T-helper 9 cell (primary cell): ENCODE results near the gene TBC1D21.

Experiments
- DNase-seq: peaks from one replicate; pipeline ENCODE4 v3.0.0-alpha.2; 2020

TBC1D21 gene

DNA sequence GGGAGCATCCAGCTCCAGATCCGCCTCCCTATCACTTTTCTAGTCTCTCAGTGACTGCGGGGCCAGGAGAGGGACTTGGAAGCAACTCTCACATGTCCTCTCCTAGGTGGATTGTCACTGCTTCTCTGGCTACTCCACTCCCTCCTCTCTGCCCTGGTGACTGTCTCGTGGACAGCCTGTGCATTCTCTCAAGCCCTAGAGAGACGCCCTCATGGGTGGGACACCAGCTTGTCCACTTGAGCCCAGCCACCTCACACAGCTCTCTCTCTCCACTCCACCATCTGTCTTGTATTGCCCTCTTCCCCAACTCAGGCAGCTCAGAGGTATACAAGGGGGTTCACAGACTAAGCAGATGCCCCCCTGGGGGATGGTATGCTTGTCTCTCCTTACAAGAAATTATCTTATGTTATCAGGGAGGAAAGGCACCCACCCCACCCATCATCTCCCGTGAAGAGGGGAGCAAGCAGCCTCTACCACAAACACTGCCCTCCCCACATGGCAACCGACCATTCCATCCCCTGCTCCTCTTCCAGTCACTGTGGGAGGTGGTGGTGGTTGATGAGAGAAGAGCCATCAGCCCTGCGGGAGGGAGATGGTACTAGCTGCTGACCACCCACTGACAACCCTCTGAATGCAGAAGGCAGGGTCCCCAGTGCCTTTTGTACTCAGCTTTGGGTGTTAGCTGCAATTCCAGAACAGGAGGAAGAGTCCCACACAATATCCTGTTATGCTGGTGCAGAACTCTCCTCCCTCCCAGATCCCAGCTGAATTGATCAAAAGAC lies 37.3 kb downstream of the TBC1D21 start:
- no peak for DNase-seq

DNA sequence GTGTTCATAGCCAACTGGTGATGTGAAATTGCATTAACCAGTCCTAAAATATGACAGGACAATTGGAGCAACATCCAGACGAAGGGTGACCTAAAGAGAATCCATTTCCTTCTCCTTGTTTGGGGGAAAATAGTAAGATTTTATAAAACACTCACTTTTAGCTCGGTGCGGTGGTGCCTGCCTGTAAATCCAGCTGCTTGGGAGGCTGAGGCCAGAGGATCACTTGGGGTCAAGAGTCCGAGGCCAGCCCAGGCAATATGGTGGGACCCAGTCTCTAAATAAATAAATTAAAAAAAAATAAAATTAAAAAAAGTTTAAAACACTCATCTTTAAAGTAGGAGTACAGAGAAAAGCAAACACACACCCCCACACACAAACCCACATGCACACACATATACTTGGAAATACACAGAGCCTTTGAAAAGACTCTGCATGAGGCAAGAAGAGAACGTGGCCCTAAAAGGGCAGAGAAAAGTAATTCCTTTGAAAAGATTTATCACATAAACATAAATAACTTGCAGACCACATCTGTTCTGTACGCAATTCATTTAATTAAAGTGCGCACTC lies 38.7 kb downstream of the TBC1D21 start:
- no peak for DNase-seq

DNA sequence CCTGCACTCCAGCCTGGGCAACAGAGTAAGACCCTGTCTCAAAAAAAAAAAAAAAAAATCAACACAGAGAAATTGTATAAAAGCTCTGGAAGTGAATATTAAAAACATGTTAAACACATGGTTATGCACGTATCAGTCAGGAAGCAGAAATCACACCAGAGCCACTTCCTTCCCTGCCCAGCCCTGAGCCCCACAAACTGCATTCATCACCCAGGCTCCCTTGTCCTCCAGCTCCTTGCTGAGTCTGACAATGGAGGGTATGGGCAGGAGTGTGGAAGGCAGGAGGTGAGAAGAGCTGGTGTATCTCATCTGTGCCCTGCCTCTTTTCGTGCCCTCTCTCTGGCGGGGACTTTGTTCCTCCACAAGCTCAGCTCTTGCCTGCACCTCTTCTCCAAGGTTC lies 40.8 kb downstream of the TBC1D21 start:
- DNase-seq = no peak

DNA sequence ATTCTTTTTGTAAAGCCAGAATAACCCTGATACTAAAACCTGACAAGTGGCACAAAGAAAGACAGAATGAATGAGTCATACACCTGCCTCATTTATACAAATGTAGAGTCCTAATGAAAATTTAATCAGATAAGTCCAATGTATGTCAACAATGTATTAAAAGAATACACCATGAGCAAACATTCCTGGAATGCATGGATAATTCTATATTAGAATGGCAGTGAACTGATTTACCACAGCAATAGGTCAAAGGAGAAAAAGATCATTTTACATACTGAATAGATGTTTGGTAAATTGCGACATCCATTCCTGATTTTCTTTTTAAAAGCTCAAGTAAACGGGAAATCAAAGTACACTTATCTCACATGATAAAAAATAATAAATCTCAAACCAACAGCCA lies 41.7 kb downstream of the TBC1D21 start:
- DNase-seq = no peak

DNA sequence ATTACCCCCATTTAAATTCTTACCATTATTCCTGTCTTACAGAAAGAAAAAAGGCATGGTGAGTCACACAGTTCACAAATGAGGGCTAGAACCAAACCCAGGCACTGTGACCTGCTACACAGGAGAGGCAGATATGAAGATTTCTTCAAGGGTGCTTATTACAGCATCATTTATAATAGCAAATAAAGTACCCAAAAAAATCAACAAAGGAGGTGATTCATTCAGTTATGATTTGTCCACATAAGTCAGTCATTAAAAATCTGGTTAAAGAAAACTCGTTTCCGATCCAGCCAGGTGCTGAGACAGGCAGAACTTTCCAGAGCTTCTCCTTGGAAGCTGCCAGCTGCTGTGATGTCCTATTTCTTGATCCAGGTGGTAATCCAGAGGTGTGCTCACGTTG lies 45.4 kb downstream of the TBC1D21 start:
- no peak for DNase-seq

DNA sequence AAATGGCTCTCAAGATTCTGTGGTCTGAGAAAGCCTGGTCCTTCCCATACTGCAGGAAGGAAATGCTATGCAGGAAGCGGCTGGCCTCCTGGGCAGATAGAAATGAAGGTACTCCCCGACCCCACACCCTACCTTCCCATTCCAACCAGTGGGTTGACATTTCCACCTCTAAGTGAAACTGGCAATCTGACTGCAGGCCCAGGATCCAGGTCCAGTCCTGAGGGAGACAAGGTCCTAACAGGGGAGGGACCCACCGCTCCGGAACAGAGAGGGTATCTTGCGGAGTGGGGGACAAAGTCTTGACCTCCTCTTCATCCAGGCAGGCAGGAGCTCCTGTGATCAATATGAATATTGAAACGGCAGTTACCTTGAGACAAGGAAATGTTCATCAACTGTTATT lies 46.3 kb downstream of the TBC1D21 start:
- DNase-seq = no peak

DNA sequence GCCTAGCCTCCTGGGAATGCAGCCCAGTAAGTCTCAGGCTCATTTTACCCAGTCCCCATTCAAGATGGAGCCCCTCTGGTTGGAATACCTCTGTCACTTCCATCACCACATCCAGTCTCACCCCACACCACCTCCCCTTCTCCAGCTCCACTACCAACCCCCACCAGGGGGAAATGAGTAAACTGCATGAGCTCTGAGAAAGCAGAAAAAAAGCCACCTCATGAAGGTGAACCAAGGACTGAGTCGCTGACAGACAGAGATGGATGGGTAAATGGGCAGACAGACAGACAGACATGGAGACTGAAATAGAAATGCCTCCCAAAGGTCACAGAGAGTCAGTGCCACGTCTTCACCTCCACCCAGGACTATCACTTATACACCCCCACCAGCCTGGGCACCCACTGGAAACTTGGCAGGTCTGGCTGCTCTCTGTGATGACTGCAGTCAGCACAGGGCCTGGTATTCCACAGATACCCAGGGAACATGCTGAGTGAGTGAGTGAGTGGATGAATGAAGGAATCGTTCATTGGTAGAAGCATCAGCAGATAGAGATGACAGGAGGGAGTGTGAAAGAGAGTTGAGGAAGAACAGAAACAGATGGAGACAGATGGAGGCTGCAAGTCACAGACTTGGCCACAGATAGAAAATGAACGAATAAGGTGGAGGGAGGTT lies 48.0 kb downstream of the TBC1D21 start:
- DNase-seq = no peak

DNA sequence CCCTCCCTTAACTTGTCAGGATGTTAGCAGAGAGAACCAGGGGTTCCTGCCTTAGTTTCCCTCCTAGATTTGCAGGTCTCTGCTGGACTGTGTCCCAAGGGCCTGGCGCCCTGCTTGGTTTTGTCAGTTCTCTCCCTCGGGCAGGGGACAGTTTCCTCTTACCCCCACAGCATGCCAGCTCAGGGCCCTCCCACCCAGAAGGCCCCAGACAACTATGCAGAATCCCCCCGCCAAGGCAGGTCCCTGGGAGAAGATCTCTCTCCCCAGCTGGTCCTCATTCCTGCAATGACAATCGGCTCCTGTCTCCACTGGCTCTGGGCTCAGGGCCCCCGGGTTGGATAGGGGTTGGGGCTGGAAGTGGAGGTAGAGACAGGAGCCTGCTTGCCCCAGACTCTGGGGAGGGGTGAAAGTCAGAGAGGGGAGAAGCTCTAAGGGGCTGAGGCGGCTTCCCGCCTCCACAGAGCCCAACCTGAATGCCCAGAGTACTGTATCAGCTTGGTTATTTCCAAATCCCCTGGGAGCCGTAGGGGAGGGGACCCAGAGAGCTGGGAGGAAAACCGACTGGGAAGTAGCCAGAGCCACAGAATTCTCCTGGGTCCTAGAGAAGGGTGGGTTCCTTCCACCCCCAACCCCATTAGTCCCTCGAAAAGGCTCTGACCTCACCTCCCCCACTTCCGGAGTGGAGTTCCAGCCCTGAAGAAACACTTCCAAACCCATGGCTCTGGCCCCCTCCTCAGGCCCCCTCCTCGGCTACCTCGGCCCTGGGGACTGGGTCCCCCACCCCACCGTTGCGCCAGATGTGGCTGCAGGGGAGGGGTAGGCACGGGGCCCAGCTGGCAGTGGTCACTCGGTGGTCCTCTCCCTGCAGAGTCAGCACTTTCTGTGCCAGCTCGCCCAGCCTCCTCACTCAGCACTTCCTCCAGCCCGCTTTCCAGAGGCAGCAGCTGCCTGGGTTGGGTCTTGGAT lies 49.1 kb downstream of the TBC1D21 start:
- no peak for DNase-seq

DNA sequence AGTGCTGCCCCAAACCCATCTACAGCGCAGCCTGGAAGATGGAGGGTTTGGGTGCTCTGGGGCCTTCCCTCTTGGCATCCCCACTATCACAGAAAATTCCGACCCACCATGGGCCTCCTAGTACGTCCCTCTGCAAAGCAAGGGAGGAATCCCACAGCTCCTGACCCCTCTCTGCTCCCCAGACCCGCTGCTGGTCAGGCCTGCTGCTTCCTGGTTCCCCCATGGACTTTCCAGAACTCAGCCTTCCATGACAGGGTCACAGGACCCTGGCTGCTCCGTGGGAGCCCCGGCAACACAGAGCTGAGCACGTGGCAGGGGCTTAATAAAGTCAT lies 49.8 kb downstream of the TBC1D21 start:
- DNase-seq = no peak

DNA sequence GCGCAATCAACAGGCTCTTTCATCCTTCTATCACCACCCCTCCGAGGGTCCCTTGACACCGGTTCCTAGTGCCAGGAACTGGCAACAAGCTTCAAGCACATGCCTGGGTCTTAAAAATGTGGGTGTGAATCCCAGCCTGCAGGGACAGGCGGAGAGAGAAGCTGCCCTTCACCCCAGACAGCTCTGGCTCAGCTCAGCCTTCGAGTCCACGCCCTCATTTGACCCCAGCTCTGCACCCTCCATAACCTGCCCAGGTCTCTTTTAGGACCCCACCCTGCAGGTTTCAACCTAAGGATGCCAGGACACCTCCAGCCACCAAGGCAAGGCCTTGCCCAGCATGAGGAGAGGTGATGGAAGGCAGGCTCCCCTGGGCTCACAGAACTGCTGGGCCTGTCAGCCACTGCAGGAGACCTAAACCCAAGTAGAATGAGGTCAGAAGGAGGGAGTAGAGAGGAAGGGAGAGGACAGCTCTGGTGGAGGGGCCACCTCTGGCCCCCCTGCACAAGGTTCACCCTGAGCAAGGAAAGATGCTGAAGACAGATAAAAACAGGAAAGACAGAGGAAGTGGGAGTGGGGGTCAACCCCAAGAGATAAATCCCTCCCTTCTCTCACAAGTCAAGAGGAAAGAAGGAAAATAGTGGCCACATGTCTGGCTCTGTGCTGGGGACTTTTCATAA lies 50.3 kb downstream of the TBC1D21 start:
- DNase-seq = no peak

DNA sequence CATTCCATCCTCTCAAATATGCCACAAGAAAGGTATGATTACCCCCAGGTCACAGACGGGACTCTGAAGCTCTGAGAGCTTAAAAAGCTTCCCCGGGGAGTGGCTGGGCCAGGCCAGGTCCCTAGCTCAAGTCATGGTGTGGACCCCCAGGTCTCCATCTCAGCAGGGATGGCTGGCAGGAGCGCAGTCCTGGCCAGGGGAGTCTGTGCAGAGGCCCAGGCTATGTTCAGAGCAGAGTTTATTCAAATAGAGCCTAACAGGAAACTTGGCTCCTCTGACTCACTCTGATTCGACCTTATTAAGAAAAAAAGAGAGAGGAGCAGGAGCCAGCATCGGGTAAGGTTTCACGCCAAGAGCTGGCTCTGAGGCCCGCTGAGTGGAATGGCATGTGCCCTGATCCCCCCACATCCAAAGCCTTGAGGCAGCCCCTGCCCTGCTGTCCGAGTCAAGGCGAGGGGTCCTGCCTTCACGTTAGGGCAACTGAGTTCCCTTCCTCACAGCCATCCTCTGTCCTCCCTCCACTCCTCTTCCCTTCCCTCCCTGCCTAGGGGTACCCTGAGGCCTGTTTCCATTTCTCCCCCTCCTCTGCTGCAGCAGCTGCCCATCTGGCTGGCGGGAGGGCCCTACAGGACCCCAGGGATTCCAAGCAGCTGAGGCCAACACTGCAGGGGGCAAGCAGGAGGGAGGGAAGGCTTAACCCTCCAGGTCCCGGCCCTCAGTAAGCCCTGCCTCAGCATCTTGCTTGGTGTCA lies 51.0 kb downstream of the TBC1D21 start:
- DNase-seq = no peak

DNA sequence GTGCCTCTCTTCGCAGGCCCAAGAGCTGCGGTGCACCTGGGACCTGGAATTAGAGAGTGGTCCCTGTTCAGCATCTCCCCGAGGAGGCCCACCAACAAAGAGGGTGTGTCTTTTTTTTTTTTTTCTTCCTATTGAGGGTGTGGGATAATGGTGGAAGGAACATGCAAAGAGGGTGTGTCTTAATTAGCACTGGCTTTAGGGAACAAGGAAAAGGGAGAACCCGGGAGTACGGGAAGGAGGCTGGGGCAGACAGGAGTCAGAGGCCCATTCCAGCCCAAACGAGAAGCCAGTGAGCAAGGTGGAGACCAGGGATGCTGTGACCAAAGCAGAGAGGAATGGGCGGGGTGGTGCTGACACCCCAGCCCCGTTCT lies 52.5 kb downstream of the TBC1D21 start:
- no peak for DNase-seq

DNA sequence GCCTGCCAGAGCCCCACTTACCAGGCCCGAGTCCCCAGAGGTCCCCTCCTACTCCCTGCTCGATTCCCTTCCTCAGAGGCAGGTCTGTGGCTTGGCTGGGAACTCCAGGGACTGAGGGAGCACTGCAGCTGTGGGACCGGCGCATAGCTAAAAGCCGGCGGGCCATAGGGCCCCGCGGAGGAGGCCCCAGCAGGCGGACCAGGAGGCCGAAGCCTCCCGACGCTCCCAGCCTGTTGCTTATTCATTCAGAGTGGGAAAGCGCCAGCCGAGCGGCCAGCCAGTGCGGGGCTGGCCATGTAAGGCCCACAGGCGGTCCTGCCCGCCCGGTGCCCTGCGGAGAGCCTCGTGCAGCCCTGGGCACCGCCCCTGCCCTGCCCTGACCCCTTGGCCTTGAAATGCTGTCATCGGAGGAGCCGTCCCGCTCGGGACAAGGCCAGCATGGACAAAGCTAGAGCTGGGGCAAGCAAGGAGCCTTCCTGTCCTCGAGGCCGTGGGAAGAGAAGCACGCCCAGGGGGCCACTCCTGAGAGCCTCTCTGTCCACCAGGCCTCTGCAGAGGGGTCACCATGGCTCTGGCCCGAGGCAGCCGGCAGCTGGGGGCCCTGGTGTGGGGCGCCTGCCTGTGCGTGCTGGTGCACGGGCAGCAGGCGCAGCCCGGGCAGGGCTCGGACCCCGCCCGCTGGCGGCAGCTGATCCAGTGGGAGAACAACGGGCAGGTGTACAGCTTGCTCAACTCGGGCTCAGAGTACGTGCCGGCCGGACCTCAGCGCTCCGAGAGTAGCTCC lies 53.0 kb downstream of the TBC1D21 start, which contains the start of gene LOXL1:
LOXL1 (plus strand) TSS at position 244 of the 784 bp plus-strand sequence; CDS start at position 566, 322 bp downstream.
- DNase-seq = no peak

DNA sequence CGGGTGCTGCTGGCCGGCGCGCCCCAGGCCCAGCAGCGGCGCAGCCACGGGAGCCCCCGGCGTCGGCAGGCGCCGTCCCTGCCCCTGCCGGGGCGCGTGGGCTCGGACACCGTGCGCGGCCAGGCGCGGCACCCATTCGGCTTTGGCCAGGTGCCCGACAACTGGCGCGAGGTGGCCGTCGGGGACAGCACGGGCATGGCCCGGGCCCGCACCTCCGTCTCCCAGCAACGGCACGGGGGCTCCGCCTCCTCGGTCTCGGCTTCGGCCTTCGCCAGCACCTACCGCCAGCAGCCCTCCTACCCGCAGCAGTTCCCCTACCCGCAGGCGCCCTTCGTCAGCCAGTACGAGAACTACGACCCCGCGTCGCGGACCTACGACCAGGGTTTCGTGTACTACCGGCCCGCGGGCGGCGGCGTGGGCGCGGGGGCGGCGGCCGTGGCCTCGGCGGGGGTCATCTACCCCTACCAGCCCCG lies 53.7 kb downstream of the TBC1D21 start:
- DNase-seq = peak; percentile 38

DNA sequence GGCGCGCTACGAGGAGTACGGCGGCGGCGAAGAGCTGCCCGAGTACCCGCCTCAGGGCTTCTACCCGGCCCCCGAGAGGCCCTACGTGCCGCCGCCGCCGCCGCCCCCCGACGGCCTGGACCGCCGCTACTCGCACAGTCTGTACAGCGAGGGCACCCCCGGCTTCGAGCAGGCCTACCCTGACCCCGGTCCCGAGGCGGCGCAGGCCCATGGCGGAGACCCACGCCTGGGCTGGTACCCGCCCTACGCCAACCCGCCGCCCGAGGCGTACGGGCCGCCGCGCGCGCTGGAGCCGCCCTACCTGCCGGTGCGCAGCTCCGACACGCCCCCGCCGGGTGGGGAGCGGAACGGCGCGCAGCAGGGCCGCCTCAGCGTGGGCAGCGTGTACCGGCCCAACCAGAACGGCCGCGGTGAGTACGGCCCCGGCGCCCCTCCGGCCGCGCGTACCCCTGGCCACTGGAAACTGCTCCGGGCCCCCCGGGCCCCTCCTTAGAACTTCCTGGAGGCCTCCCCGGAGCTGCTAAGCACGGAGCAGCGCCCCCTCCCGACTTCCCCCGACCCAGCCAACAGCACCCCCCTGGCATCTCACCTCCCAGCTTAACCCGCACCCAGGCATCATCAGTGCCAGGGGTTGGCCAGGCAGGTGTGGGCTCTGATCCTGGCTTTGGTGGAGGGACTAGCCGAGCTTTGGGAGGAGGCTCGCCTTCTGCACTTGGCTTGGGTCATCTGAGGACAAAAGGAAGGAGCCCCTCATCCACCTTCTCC lies 54.3 kb downstream of the TBC1D21 start:
- DNase-seq = peak; percentile 71

DNA sequence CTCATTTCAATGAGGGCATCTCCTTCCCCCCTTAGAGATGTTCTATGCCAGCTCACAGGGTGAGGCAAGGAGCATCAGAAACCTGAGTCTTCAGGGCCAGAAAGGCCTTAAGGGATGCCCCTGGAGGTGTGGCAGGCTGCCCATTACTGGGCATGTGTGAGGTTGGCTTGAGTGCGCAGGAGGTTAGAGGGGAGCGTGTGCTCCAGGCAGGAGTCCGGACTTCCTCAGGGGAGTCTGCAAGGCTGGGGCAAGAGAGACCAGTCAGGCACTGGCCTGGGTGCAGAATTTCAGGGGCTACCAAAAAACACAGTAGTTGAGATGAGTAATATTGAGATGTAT lies 54.8 kb downstream of the TBC1D21 start:
- no peak for DNase-seq

DNA sequence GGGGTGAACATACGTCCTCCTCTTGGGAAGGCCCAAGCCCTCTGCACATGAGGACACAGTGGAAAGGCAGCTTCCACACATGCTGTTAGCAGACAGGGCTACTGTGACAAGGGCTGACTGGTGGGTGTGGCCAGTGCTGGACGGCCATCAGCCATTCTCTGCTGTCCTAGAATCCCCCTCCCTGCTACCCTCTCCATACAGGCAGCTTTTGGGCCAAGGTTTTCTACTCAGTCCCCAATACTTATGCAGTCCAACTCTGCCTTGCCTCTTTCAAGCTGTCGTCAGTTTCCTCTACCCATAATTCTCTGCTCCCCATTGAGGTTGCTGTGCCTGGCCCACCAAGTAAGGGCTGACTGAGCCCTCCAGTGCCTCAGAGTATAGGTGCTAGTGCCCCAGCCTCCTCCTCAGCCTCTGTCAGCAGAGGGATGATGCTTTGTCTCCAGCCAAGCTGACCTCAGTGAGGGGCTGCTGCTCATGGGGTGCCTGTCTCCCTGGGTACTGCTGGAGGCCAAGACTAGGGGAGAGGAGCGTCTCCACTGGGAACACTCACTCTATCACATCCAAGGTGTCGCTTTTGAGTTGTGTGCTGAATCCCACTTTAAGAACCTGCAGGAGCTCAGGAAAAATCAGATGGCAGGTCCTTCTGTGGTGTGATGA lies 55.7 kb downstream of the TBC1D21 start:
- DNase-seq = no peak

DNA sequence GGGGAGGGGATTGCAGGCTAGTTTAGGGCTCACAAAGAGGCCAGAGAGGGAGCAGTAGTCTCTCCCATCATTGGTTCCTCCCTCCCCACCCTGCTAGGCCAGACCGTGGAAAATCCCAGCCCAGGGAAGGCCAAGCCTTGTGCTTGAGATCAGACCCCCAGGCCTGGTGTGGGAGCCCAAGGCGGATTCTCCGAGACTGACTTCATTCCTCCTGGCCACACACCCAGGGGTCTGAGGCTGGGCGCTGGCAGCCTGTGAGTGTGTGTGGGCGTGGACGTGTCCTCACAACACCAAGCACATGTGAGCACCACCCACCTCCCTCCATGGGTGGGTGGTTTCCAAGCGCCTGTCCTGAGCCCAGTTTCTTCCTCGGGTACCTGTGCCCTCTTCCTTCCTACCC lies 57.0 kb downstream of the TBC1D21 start:
- DNase-seq = no peak

DNA sequence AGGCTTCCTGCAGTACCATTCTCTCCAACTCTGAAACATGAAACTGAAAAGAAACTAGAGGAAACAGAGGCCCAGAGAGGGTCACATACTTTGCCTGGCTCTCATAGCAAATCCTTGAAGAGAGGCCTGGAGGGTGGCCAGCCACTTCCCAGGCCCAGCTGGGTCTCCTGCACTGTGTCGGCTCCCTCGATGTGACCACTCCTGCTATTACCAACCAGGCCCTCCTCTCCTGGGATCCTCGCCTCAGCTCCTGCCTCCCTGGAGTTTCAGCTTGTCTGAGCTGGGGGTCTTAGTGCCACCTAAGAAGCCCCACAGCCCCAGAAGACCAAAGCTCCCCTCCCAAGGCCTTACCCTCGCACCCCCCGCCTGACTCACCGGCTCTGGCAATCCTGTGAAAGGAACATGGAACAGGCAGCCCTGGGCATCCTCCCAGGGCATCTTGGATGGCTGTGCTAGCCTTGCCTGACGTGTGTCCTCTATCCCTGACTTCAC lies 57.5 kb downstream of the TBC1D21 start:
- DNase-seq = no peak
